SK-N-SH (cell line): ENCODE data around the gene ZNF346. TPM values are rescaled to one million over a fixed set of nuclear protein-coding genes. Genes with fewer than 3 reads are reported as not detected.

ENCODE experiments used
- CTCF ChIA-PET: fragments of 300-600, 350-600 bp; formaldehyde crosslinking; extraction: SDS; loops from one replicate; lab custom pipeline; 2021; lab: Yijun Ruan, JAX
- POLR2A ChIA-PET: fragments of 350-600 bp; sonication (Branson Sonifier 250); formaldehyde crosslinking; extraction: SDS; loops from one replicate; lab custom pipeline; 2020; ENCODE audit warnings: antibody characterized with exemption, inconsistent platforms; lab: Yijun Ruan, JAX
- DNase-seq: peaks from one replicate; pipeline ENCODE4 v3.0.0; 2012
- H2AFZ ChIP-seq: fragments of 200-600 bp; sonication (generic); 2 replicates; pipeline ENCODE4 v1.8.1; 2016; ENCODE audit warnings: antibody characterized with exemption, mild to moderate bottlenecking, low read depth
- H3F3A ChIP-seq: fragments of 200-600 bp; sonication (generic); replicated peaks from 2 replicates; pipeline ENCODE3; 2016; ENCODE audit warnings: antibody characterized with exemption, mild to moderate bottlenecking; ENCODE audit not compliant: insufficient read depth
- H3K27ac ChIP-seq, 2 experiments: fragments of 200-500 bp in 1 of 2; fragments of 200-600 bp in 1 of 2; sonication (Bioruptor generic) in 1 of 2; sonication (generic), shearing (Covaris generic) in 1 of 2; 2 replicates each; pipeline versions ENCODE4 v1.5.1 to v1.6.1; 2014 to 2016; ENCODE audit warnings: low read depth in 2 of 2, inconsistent platforms in 1 of 2, low read length in 1 of 2, mild to moderate bottlenecking in 1 of 2, mixed read lengths in 1 of 2
- H3K27me3 ChIP-seq: fragments of 200-600 bp; sonication (generic), shearing (Covaris generic); 2 replicates; pipeline ENCODE4 v1.6.1; 2016; ENCODE audit warnings: mixed run types; ENCODE audit not compliant: insufficient read depth
- H3K36me3 ChIP-seq, 2 experiments: fragments of 200-500 bp in 1 of 2; fragments of 200-600 bp in 1 of 2; sonication (Bioruptor generic) in 1 of 2; sonication (generic) in 1 of 2; replicated peaks in 1 of 2; 2 replicates each; pipeline versions ENCODE3 to v1.5.1; 2014 to 2016; ENCODE audit warnings: low read length in 1 of 2, mild to moderate bottlenecking in 1 of 2; ENCODE audit not compliant: insufficient read depth in 2 of 2, control insufficient read depth in 1 of 2
- H3K4me1 ChIP-seq, 2 experiments: fragments of 200-500 bp in 1 of 2; fragments of 200-600 bp in 1 of 2; sonication (Bioruptor generic) in 1 of 2; sonication (generic), shearing (Covaris generic) in 1 of 2; 2 replicates each; pipeline versions ENCODE4 v1.5.1 to v1.6.1; 2014 to 2016; ENCODE audit warnings: low read depth in 1 of 2, low read length in 1 of 2, mixed run types in 1 of 2; ENCODE audit not compliant: insufficient read depth in 2 of 2, control insufficient read depth in 1 of 2
- H3K4me2 ChIP-seq: fragments of 200-600 bp; sonication (generic), shearing (Covaris generic); 2 replicates; pipeline ENCODE4 v1.6.1; 2017; ENCODE audit warnings: mixed run types
- H3K4me3 ChIP-seq, 2 experiments: fragments of 200-500 bp in 1 of 2; fragments of 200-600 bp in 1 of 2; sonication (Bioruptor generic) in 1 of 2; sonication (generic), shearing (Covaris generic) in 1 of 2; 2 replicates each; pipeline versions ENCODE4 v1.5.1 to v1.8.1; 2014 to 2016; ENCODE audit warnings: low read depth in 2 of 2, inconsistent platforms in 1 of 2, low read length in 1 of 2, mild to moderate bottlenecking in 1 of 2, mixed read lengths in 1 of 2, moderate library complexity in 1 of 2
- H3K79me2 ChIP-seq: fragments of 200-600 bp; sonication (generic); 2 replicates; pipeline ENCODE4 v1.8.1; 2017; ENCODE audit warnings: mild to moderate bottlenecking; ENCODE audit not compliant: insufficient read depth
- H3K9ac ChIP-seq: fragments of 200-600 bp; sonication (generic); 2 replicates; pipeline ENCODE4 v1.6.1; 2017; ENCODE audit warnings: mixed run types
- H3K9me2 ChIP-seq: fragments of 200-600 bp; sonication (generic); 2 replicates; pipeline ENCODE4 v1.6.1; 2017; ENCODE audit warnings: mixed run types
- H3K9me3 ChIP-seq: fragments of 200-600 bp; sonication (generic); 2 replicates; pipeline ENCODE4 v1.6.1; 2017; ENCODE audit warnings: mixed run types, mild to moderate bottlenecking, moderate library complexity
- H4K20me1 ChIP-seq: fragments of 200-600 bp; sonication (generic); 2 replicates; pipeline ENCODE4 v1.6.1; 2017; ENCODE audit warnings: mild to moderate bottlenecking, mixed run types; ENCODE audit not compliant: insufficient read depth
- CHD2 ChIP-seq: fragments of 150-350 bp; IDR thresholded peaks from 2 replicates; pipeline ENCODE4 v1.6.1; 2018; ENCODE audit warnings: low read length; ENCODE audit not compliant: partially characterized antibody
- ELF1 ChIP-seq: IDR thresholded peaks from 2 replicates; pipeline ENCODE4 v1.4.0; 2012
- EZH2phosphoT487 ChIP-seq: fragments of 200-600 bp; sonication (generic); IDR thresholded peaks from 2 replicates; pipeline ENCODE4 v1.6.1; 2017; ENCODE audit warnings: low read depth, mixed run types, mild to moderate bottlenecking, antibody characterized with exemption, moderate library complexity, borderline replicate concordance
- FOSL2 ChIP-seq: IDR thresholded peaks from 2 replicates; pipeline ENCODE4 v1.4.0; 2012; ENCODE audit warnings: low read depth, mild to moderate bottlenecking, moderate library complexity, borderline replicate concordance
- FOXM1 ChIP-seq: IDR thresholded peaks from 2 replicates; pipeline ENCODE4 v1.4.0; 2012; ENCODE audit warnings: low read depth, mild to moderate bottlenecking
- GATA2 ChIP-seq: sonication (generic); formaldehyde crosslinking; IDR thresholded peaks from 2 replicates; pipeline ENCODE4 v1.5.0; 2020; ENCODE audit warnings: mild to moderate bottlenecking, missing genetic modification reagents
- IRF3 ChIP-seq: fragments of 150-350 bp; IDR thresholded peaks from 2 replicates; pipeline ENCODE4 v1.6.1; 2016; ENCODE audit warnings: mild to moderate bottlenecking, low read depth, low read length
- MEF2A ChIP-seq: IDR thresholded peaks from 2 replicates; pipeline ENCODE4 v1.4.0; 2012; ENCODE audit warnings: low read depth, borderline replicate concordance
- MXI1 ChIP-seq: IDR thresholded peaks from 2 replicates; pipeline ENCODE4 v1.6.1; 2012; ENCODE audit warnings: mild to moderate bottlenecking, low read depth, low read length, improper control_type of control experiment
- NFIC ChIP-seq: IDR thresholded peaks from 2 replicates; pipeline ENCODE4 v1.4.0; 2012; ENCODE audit warnings: borderline replicate concordance
- POLR2AphosphoS5 ChIP-seq: IDR thresholded peaks from 2 replicates; pipeline ENCODE4 v1.6.1; 2012; ENCODE audit warnings: low read depth, low read length
- REST ChIP-seq: IDR thresholded peaks from 2 replicates; pipeline ENCODE4 v1.6.1; 2012; ENCODE audit warnings: mild to moderate bottlenecking, low read depth, low read length, moderate library complexity
- RXRA ChIP-seq: IDR thresholded peaks from 2 replicates; pipeline ENCODE4 v1.4.0; 2012; ENCODE audit warnings: low read depth, mild to moderate bottlenecking, borderline replicate concordance
- SMC3 ChIP-seq: IDR thresholded peaks from 2 replicates; pipeline ENCODE4 v1.6.1; 2012; ENCODE audit warnings: low read depth, low read length, improper control_type of control experiment
- TAF1 ChIP-seq: IDR thresholded peaks from 2 replicates; pipeline ENCODE4 v1.6.1; 2012; ENCODE audit warnings: low read depth, mild to moderate bottlenecking, low read length, moderate library complexity, borderline replicate concordance
- TCF12 ChIP-seq: IDR thresholded peaks from 2 replicates; pipeline ENCODE4 v1.4.0; 2012
- TEAD4 ChIP-seq: IDR thresholded peaks from 2 replicates; pipeline ENCODE4 v1.4.0; 2012; ENCODE audit warnings: mild to moderate bottlenecking, borderline replicate concordance; ENCODE audit not compliant: insufficient read depth
- USF2 ChIP-seq: fragments of 150-350 bp; IDR thresholded peaks from 2 replicates; pipeline ENCODE4 v1.6.1; 2017; ENCODE audit warnings: antibody characterized with exemption, low read length, low read depth, borderline replicate concordance
- WGBS: methylation state at CpG from one replicate; pipeline ENCODE4 v1.1.6; 2017; ENCODE audit warnings: low lambda C conversion rate; 5-methylcytosine and 5-hydroxymethylcytosine counted together
- polyA plus RNA-seq, 3 experiments: library from polyadenylated mRNA; depleted of rRNA; stranded (reverse); fragments of >200 nt; gene quantifications; 2 replicates each; pipeline ENCODE4 v1.2.3, GENCODE V29; 2012

ZNF346 gene
- polyA plus RNA-seq, 1 of the 3 experiments (the other 2 are of a cell fraction): 15.1 TPM

GRCh38 chr5:177015156-177015555 lies 7.3 kb upstream of the ZNF346 start:
- Histone ChIP-seq H3K27ac (no peak overlapping the region), H3K36me3 (no peaks in the 10 kb centered on the region), H3K4me3 (no peak overlapping the region), H3K9me3 (no peaks in the 10 kb centered on the region), H2AFZ (no peak overlapping the region), H3K4me2 (no peak overlapping the region), H4K20me1 (no peaks in the 10 kb centered on the region), H3K4me1 (no peaks in the 10 kb centered on the region), H3K27me3 (no peaks in the 10 kb centered on the region), H3K9ac (no peak overlapping the region), H3K79me2 (no peaks in the 10 kb centered on the region), H3K9me2 (no peaks in the 10 kb centered on the region), H3F3A (no peaks in the 10 kb centered on the region)
- ChIA-PET POLR2A (no interaction called here), CTCF (interaction anchor here (0.8 kb wide), 1 partner anchor 97 kb away, joined by 3 read pairs; no protein-coding TSS in a partner anchor)
- 89% methylated on average over 3 of the region's 4 CpGs for WGBS
- DNase-seq: no peak
- no peak for TF ChIP-seq NFIC
- TF ChIP-seq IRF3: no peak
- no peak for TF ChIP-seq CHD2
- TF ChIP-seq ELF1: no peak
- TF ChIP-seq GATA2: no peak
- no peak for TF ChIP-seq EZH2phosphoT487
- no peak for TF ChIP-seq MXI1
- TF ChIP-seq USF2: no peak
- TF ChIP-seq MEF2A: no peak
- no peak for TF ChIP-seq RXRA
- no peak for TF ChIP-seq REST
- TF ChIP-seq TAF1: no peak
- no peak for TF ChIP-seq FOSL2
- TF ChIP-seq TEAD4: no peak
- no peak for TF ChIP-seq POLR2AphosphoS5
- TF ChIP-seq SMC3: no peak
- no peak for TF ChIP-seq FOXM1
- no peak for TF ChIP-seq TCF12
